ENCODE results near the gene FN1.

Gene FN1

DNA sequence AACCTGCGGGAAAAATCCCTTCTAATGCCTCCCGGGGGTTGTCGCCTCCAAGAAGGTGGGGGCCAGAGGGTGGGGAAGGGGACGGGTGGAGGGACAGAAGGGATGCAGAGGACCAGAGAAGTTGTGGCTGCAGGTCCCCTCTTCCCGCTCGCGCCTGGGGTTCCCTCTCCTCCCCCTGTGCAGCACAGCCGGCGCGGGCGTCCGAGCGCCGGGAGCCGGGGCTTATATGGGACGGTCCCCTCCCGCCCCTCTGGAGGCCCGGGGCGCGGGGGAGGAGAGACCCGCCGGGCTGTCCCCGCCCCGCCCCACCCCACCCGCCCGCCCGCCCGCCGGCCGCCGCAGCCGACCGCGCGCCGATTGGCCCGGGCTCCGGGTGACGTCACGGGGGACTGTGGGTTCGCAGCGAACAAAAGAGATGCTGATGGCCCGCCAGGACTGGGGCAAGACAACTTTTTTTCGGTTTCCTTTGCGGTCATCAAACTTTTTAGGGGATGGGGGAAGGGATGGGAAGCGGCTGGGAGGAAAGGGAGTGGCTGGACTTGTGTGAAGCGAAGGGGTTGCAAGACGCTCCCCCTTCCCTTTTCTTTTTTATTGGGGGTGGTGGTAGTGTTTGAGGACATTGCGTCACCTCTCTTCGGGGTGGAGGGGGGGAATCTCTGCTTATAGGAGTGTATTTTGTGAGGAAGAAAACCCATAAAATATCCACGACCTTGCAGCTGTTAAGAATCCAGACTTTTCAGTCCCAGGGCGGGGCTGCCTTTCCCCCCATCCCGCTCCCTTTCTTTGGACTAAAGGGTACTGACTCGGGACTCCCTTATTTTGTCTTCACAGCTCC, at the start of gene FN1:
Gene FN1 (minus strand): TSS at position 199 of the 835 bp plus-strand sequence. CDS start 266 bp downstream, outside the sequence.
- DNase-seq (ENCODE audit: low spot score) = peak; percentile 73
- FAIRE-seq = no peak

DNA sequence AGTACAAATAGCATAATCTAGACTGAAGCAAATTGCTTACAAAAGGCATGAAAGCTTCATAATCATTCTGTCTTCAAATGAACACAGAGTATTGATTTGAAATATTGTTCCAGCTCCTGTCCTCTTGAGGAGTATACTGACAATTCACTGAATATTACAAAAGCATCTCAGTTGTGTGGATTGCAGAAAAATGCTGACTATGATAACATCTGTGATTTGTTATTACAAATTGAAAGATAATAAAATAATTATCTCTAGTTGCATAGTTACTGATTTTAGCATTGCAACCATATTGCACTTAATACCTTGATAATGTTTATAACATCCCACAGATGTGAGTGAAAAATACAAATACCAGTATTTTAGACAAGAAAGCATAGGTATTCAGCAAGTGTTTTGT, 49.2 kb upstream of the FN1 start:
- FAIRE-seq (no peak), DNase-seq (ENCODE audit: low spot score) (no peak)

DNA sequence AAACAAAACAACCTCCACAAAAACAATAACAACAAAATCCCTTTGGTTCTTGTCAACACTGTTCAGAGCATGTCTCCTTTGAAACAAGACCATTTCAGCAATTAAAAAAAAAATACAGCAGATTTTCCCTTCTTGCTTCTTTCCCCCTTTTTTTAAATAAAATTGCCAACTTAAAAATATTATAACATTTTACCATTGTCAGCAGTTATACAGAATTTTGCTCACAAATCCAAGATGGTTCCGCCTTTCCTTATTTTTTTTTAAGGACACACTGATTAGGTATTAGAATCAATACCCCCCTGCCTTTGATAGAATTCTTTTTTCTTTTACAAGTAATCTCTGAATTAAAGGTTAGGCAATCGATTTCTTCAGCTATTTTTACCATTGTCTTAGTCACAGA, 48.7 kb upstream of the FN1 start:
- DNase-seq (ENCODE audit: low spot score) (no peak), FAIRE-seq (no peak)

DNA sequence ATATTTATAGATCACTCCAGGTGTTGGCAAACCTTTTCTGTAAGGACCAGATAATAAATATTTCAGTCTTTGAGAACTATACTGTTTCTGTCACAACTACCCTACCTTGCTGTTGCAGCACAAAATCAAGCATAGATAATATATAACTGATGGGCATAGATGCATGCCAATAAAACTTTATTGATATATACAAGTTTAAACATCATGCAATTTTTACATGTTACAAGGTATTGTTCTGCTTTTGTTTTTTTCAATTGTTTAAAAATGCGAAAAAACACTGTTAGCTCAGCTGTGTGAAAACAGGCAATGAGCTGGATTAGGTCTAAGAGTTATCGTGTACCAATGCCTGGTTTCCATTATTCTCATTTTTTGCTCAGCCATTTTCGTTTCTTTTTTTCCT, 47.6 kb upstream of the FN1 start:
- FAIRE-seq (no peak), DNase-seq (ENCODE audit: low spot score) (no peak)

DNA sequence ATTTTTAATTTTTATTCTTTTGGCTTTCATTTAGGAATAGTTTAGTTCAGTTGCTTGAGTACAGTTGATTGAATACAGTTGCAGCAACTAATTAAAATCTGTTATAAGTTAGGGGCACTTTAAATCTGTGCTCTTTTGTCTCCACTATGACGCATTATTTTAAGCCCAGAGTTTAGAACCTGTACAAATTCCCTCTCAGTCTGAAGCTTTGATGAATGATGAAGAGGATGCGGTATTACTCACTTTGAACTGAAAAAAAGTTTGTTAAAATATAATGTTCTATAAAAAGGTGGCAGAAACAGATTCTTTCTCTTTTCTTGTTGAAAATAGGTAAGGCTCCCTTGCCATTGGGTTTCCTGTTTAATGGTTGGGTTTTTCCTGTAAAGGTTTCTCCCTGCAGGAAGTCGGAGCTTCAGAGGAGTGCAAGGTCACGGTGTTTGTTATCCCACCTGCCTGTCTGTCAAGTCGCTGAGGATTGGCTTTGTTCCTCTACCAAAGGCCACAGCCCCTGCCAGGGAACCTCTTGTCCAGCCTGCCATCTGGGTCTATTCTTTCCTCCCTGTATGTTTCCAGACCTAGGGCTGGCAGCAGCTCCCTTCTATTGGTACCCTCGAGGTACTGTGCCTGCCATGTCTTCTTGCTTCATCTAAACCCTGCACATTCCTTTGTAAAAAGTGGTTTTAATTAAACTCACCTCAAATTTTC, 43.8 kb upstream of the FN1 start:
- no peak for DNase-seq (ENCODE audit: low spot score)
- no peak for FAIRE-seq

DNA sequence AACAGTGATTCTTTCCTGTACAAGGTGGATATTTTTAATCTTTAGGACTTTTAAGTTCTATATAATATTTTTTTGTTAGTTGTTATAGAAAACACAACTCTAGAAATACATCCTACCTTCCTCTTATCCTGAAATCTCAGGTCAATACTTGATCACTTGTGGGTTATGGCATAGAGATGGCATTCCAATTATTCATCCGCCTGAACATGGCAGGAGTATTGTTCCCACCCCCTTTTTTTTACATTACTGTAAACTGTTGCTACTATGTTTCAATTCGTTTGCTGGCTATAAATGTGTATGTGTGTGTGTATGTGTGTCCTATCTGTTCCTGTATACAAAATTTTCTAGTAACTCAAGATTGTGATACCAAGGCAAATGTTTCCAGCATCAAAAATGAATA, 43.3 kb upstream of the FN1 start:
- no peak for FAIRE-seq
- no peak for DNase-seq (ENCODE audit: low spot score)

DNA sequence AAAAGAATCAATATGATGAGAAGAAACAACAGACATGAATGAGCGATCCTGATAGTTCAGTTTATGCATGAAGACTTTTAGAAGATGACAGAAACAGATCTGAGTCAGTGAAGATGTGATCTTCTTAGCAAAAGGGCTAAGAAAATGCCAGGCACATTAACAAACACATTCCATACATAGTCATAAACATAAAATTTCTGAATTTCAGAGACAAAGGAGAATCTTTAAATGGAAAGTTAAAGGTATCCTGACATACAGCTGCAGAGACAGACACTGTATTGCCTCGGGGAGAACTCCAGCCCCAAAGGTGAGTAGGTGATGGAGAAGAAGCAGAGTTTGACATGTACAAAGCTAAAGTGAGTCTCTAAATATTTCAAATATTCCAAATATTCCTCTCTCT, 40.6 kb upstream of the FN1 start:
- no peak for DNase-seq (ENCODE audit: low spot score)
- no peak for FAIRE-seq

DNA sequence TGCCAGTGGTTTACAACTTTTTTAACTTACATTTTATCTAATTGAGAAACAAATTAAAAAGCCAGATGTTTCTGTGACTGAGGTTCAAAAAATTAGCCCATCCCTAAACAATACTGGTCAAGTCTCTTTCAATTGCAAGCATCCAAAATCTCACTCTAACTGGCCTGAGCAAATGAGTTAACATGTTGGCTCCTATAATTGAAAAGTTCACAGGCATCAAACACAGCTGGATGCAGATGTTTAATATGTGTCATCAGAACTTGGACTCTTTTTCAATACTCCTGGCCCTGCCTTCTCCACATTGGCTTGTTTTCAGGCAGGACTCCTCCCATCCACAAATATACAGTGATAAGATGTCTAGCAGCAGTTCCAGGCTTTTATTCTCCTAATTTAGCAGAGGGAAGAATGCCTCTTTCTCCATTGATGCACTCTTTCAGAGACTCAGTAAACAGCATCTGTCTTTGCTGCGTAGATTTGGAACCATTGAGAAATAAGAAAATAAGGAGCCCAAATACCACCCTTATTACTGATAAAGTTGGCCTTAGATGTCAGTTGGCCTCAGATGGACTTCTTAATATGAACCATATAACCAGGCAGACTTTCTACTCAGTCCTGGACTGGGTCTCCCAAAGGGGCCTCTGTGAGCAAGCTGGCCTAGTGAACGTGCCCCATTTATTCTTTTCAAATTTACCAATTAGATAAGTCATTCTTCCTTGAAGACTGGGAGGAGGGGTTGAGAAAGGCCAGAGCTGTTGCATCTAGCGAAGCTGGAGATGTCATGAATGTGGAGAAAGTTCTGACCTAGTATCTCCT, 30.4 kb upstream of the FN1 start:
- FAIRE-seq (no peak), DNase-seq (ENCODE audit: low spot score) (no peak)

DNA sequence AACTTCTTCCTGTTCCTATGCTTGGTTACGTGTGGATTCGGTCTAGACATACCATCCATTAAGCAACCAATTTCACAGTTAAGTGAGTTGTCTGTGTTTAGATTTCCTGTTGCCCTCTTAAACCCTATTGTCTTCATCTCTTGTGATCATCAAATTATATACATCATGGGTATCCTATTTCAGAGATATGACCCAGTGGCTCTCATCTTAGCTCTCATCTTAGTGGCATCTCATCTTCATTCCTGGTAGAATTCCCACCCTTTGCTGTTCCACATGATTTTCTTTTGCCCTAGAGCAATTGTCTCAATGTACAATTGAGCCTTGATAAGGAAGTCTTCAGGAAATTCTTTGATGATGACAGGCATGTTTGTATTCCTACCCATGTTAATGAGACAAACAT, 29.4 kb upstream of the FN1 start:
- DNase-seq (ENCODE audit: low spot score) = no peak

DNA sequence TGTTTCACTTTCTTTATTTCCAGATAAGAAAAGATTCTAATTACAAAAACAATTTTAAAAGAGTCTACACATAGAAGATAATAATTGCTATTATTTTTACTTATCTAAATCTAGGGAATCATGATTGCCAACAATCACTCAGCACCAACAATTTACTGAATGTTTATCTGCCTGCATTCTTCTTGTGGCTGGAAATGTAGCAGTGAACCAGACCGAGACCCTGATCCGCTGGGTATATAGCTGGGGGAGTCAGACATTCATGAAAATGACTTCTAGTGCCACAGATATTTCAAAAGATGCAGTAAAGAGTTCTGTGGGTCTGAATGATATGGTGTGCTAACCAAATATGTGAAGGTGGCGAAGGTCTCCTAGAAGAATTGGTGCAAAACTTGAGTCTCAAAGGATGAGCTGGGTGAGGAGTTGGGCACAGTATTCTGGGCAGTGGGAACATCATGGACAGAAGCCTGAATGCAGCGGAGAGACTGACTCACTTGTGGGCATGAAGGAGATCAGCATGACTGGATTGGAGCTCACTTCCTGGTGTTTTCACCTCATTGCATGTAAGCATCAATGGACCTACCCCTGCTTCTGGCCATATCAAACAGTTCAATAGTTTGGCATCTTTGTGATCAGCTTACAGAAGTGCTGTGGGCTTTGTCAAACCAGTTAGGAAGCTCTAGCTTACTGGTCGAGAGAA, 26.1 kb upstream of the FN1 start:
- peak; percentile 52 for DNase-seq (ENCODE audit: low spot score)
- no peak for FAIRE-seq

More for the DNA sequence above, 29.4 kb upstream of the FN1 start:
- no peak for FAIRE-seq

DNA sequence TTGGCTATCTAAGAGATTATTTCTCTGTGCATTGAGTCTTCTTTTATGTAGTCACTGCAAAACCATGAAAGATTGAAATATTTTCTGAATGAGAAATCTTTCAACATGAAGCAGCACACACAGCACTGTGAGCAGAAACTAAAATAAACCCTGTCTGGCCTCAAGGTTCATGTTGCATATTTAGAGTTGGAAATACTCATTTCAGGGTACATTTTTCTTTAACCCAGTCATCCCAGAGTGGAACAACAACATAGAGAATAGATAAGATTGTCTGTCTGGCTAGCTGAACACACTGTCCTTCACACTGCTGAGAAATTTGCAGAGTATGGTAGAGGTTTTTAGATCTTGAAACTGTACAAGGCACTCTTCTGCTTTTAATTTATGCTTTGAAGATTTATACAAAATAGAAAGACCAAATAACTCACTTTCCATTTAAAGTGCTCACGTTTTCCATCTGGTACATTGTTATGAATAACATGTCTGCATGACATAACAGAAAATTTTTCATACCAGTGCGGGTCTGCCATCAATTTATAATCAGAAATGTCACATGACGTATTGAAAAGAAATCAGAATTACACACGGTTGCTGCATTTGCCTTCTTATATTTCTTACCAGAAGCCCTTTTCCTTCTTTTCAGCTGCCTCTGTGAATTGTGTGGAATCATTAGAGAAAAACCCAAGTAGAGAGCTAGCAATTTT, 25.0 kb upstream of the FN1 start:
- DNase-seq (ENCODE audit: low spot score) (peak; percentile 66), FAIRE-seq (no peak)

DNA sequence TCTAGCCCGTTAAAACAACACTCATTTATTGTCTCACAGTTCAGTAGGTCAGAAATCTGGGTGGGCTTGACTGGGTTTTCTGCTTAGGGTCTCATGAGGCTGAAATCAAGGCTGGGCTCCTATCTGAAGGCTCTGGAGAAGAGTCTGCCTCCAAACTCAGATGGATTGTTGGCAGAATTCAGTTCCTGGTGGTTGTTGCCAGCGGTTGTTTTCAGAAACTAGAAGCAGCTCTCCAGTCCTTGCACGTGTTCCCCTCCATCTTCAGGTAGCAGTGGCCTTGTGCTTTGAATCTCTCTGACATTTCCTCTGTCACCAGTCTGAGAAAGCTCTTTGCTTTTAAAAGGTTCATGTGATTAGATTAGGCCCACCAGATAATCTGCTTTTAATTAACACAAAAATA, 20.1 kb upstream of the FN1 start:
- DNase-seq (ENCODE audit: low spot score) (no peak), FAIRE-seq (no peak)

DNA sequence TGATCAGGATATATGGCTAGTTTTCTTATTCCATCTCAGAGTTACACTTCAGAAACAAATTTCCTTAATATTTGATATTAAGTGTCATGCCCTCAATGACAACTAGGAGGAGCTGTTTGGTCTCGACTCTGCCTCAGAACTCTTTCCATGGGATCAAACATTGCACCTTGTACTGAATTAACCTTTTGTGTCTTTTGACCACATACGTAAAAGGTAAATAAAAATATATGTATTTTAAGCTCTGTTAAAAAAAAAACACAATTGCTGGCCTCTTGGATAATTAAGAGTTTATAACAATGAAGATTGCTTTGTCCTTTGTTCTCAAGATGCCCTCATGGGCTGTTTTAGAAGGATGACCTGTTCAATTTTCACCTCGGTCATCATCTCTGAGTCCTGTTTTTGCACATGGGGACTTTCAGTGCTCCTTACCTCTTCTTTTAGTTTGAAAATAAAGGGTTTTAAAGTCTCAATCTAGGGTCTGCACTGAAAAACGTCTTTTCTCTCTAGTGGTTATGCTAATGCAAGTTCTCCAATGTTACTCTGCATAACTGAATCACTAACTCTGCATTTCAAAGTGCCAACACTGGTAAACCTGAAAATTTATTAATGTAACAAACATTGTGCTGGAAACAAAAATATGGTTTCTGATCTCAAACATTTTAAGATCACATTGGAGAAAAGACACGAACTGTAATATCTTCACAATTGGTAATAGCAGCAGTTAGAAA, 18.8 kb upstream of the FN1 start:
- DNase-seq (ENCODE audit: low spot score) (peak; percentile 39), FAIRE-seq (peak; percentile 75)

DNA sequence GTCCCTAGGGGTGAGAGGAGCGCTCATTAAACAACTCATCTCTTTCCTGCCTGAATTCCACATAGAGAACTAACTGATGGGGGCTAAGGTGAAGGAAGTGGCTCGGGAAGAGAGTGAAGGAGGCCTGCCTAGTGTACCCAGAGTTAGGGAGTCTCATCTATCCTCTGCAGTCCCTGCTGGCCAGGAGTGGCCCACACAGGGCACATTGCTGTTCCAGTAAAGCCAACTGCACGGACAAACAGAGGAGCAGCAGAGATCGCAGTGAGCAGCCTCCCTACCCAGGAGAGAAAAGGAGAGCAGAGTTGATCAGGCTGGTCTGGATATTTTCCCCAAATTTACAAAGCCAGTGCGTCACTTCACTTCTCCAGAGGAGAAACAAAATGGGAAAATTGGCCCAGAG, 16.9 kb upstream of the FN1 start:
- FAIRE-seq (no peak), DNase-seq (ENCODE audit: low spot score) (no peak)

DNA sequence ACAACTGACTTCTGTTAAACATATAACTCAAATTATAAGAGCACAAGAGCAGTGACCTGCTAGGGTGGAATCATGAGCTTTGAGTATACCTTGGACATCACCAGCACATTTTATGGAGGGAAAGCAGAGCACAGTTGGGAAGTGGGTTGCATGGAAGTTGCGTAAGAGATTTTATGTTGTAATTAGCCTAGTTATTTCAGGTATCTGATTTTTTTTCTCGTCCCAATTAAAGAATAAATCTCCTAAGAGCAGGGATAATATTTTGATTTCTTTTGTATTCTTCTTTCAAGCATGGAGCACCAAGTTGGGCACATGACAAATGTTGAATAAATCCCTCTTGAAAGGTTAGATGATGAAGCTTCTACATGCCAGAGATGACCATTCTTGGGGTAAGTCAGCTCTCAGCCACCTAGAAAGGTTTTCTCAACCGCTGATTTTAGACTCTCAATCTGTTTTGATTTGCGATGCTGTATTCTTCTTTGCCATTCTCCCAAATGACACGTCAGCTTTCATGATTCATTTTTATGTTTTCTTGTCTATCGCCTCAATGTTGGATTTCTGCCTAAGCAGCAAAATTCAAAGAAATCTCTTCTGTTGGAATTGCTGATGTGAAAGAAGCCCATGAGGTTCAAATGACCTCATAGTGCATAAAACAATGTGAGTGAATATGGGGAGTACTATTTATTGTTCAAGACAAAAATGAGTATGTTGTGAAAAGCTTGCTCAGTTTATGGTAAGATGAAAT, 15.3 kb upstream of the FN1 start:
- FAIRE-seq (no peak), DNase-seq (ENCODE audit: low spot score) (no peak)

DNA sequence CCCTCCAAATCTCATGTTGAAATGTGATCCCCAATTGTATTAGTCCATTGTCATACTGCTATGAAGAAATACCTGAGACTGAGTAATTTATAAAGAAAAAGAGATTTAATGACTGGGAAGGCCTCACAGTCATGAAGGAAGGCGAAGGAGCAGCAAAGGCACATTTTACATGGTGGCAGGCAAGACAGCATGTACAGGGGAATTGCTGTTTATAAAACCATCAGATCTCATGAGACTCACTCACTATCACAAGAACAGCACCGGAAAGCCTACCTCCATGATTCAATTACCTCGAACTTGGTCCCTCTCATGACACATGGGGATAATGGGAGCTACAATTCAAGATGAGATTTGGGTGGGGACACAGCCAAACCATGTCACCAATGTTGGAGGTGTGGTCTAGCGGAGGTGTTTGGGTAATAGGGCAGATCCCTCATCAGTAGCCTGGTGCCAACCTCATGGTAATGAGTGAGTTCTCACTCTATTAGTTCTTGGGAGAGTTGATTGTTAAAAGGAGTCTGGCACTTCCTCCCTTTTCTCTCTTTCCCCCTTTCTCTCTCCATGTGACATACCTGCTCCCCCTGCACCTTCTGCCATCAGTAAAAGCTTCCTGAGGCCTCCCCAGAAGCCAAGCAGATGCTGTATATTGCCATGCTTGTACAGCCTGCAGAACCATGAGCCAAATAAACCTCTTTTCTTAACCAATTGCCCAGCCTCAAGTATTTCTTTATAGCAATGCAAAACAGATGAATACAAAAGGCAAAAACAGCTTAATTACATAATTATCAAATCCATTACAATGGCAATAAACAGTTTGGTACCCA, 14.5 kb upstream of the FN1 start:
- no peak for DNase-seq (ENCODE audit: low spot score)
- FAIRE-seq = no peak

DNA sequence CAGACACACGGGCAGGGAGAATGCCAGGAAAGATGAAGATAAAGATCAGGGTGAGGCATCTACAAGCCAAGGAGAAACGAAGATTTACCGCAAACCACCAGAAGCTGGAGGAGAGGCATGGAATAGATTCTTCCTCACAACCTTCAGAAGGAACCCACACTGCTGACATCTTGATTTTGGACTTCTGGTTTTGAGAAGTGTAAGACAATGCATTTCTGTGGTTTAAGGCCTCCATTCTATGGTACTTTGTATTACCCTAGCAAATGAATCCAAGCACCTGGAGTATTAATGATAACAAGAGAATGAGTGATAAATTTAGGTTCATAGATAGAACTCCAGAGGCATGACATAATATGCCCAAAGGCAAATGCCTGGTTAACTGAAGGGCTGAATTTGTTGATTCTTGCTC, 11.8 kb upstream of the FN1 start:
- DNase-seq (ENCODE audit: low spot score) (no peak), FAIRE-seq (no peak)

DNA sequence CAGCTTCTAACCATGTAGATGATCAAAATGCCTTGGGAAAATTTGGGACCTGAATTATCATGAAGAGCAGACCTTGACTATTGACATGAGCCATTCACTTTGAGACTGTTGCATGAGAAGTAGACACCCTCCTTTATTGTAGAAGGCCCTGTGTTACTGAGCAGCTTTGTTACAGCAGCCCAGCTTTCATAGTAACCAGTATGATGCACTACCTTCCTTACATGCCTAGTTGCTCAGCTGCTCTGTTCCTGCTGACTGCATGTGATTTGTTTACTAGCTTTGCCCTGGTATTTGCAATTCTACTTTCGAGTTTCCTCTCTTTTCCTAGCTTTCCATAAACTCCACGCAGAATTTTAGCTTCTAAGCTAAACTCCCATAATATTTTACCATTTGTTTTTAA, 11.2 kb upstream of the FN1 start:
- DNase-seq (ENCODE audit: low spot score) = no peak
- FAIRE-seq = no peak

DNA sequence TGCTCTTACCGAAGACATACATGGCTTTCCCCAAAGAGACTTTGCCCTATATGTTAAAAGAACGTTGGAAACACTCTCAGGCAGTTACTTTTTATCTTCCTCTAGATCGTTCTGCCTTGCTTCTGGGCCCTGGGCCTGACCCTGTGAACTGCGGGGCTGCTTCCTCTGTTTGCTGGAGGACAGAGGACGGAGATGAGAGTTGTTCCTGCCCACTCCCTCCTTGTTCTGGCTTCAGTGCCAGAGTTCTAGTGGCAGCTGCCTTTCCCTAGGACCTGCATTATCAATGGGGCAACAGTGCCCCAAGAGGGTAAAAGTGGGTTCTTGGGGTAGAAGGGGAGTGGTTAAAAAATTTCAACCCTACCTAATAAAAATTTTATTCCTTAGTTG, 6.5 kb upstream of the FN1 start:
- FAIRE-seq (no peak), DNase-seq (ENCODE audit: low spot score) (no peak)
